OCI-LY1 (cell line): ENCODE measurements around the gene MAD1L1.

Experiments used
- EZH2 ChIP-seq: fragments of 200-600 bp; sonication (generic), shearing (Covaris generic); IDR thresholded peaks from 2 replicates; pipeline ENCODE4 v1.8.0; 2017; ENCODE audit warnings: borderline replicate concordance, mixed run types, mild to moderate bottlenecking, antibody characterized with exemption, low read length, moderate library complexity, mixed read lengths
- TF ChIP-seq, protein P1 (sequence below): fragments of 200-600 bp; sonication (generic), shearing (Covaris generic); IDR thresholded peaks from 2 replicates; pipeline ENCODE4 v1.5.1; 2017; ENCODE audit warnings: mild to moderate bottlenecking, antibody characterized with exemption, low read length, moderate library complexity, mixed read lengths

DNA sequence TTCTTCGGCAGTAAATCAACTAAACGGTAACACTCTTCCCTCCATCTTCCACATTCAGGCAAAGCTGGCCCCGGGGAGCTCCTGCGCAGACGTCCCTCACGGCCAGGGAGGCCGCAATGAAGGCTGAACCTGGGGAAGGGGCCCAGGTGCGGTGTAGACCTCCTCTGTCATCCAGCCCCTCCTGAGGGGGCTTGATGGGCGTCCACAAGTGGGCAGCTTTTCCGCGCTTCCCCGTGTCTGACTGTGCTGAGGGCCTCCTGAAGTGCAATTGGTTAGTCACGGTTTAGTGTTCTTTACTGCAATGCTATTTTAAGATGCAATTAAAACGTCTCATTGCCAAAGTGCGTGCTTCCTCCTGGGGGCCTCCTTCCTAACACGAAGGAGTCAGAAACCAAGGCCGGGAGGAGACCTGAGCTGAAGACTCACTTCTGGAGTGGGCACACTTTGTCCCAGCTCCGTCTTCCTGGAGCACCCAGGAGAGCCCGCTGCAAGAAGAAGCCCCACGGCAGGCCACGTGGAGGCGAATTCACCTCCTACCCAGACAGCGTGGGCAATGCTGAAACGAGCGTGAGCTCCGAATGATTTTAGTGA lies 389.4 kb downstream of the MAD1L1 start:
- TF ChIP-seq, protein P1, sequence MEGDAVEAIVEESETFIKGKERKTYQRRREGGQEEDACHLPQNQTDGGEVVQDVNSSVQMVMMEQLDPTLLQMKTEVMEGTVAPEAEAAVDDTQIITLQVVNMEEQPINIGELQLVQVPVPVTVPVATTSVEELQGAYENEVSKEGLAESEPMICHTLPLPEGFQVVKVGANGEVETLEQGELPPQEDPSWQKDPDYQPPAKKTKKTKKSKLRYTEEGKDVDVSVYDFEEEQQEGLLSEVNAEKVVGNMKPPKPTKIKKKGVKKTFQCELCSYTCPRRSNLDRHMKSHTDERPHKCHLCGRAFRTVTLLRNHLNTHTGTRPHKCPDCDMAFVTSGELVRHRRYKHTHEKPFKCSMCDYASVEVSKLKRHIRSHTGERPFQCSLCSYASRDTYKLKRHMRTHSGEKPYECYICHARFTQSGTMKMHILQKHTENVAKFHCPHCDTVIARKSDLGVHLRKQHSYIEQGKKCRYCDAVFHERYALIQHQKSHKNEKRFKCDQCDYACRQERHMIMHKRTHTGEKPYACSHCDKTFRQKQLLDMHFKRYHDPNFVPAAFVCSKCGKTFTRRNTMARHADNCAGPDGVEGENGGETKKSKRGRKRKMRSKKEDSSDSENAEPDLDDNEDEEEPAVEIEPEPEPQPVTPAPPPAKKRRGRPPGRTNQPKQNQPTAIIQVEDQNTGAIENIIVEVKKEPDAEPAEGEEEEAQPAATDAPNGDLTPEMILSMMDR, result no peak
- no peak for TF ChIP-seq EZH2
